Measurements from ENCODE around the gene LAMA2. TPM values are rescaled to one million over a fixed set of nuclear protein-coding genes. Genes with fewer than 3 reads are reported as not detected.

Gene LAMA2
- total RNA-seq, 1 experiment from 2014 or later: 0.41 TPM

DNA sequence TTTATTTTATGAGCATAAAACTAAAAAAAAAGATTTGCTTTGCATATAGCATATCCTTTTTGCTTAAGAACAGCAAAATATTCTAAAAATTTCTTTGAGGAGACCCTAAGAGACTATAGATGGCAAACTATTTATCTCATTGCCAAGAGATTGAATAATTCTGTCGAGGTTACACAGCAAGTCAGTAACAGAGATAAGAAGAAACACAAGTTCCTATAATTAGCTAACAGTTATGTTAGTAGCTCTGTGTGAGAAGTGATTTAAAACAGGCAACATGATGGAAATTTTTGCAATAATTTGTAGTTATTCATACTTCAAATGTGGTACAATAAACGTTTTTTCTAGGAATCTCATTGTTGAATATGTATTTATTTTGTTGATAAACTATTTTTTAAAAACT, 9.1 kb downstream of the LAMA2 start:
- in situ Hi-C loops (cut with HindIII; ENCODE audit: low pct_unique_long_range_greater_than_20kb, low sequenced_read_pairs): no loop called here
- no peak for DNase-seq (ENCODE audit: low read depth)

DNA sequence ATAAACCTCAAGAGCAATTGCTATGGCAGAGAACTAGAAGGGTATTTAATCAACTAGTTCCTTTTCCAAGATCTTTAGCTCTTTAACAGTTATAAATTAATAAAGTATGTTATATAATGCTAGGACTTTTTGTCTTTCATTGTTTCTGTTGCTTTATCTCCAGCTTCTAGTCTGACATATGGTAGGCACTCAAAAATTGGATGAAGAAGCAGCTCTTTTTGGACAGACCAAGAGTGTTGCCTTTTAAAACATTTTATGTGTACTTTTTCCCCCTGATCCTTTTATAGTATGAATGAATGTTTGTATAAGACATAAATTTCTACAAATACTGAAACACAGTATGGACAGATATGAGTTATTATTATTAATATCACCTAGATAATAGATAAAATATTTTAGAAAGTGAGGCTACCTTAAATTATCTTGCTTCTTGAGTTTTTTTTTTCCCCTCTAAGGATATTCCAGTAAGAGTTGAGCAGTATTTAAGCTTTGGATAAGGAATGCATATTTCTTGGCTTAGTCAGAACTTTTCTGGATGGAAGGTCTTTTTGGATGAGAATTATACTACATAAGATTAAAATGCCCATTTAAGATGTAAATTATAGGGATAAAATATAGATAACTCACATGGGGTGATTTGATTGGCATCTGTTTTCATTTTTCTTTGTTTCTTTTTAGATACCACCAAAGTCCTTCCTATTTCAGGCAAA, 16.6 kb downstream of the LAMA2 start:
- no peak for DNase-seq (ENCODE audit: low read depth)
- in situ Hi-C loops (cut with HindIII; ENCODE audit: low pct_unique_long_range_greater_than_20kb, low sequenced_read_pairs): no loop called here

- in situ Hi-C loops (cut with HindIII; ENCODE audit: low pct_unique_long_range_greater_than_20kb, low sequenced_read_pairs): no loop called here
- no peak for DNase-seq (ENCODE audit: low read depth)
Measured at GRCh38 chr6:128903715-128904114, 20.8 kb downstream of the LAMA2 start.

DNA sequence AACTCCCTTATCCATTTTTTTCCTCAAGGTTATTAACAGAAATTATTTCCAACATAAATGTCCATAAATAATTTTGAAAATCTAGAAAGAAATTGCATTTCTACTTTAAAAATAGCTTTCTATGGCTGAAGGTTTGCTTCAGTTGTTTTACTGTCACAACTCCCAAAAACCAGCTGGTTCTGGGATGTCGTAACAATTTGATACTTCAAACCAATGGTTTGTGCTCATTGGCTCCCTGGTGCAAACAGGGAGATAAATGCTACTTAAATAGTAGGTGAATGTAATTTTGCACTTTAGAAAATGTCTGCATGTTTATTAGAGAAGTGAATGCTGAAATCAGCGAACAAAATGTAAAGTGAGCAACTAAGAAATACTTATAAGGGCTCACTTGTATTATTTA, 31.1 kb downstream of the LAMA2 start:
- in situ Hi-C loops (cut with HindIII; ENCODE audit: low pct_unique_long_range_greater_than_20kb, low sequenced_read_pairs): no loop called here
- DNase-seq (ENCODE audit: low read depth): no peak

GRCh38 chr6:128918886-128919285, 35.9 kb downstream of the LAMA2 start:
- DNase-seq (ENCODE audit: low read depth): no peak
- in situ Hi-C loops (cut with HindIII; ENCODE audit: low pct_unique_long_range_greater_than_20kb, low sequenced_read_pairs): no loop called here

GRCh38 chr6:128919412-128920180, 36.7 kb downstream of the LAMA2 start:
- in situ Hi-C loops (cut with HindIII; ENCODE audit: low pct_unique_long_range_greater_than_20kb, low sequenced_read_pairs): no loop called here
- no peak for DNase-seq (ENCODE audit: low read depth)

GRCh38 chr6:128925765-128926164, 42.8 kb downstream of the LAMA2 start:
- in situ Hi-C loops (cut with HindIII; ENCODE audit: low pct_unique_long_range_greater_than_20kb, low sequenced_read_pairs): no loop called here
- no peak for DNase-seq (ENCODE audit: low read depth)

DNA sequence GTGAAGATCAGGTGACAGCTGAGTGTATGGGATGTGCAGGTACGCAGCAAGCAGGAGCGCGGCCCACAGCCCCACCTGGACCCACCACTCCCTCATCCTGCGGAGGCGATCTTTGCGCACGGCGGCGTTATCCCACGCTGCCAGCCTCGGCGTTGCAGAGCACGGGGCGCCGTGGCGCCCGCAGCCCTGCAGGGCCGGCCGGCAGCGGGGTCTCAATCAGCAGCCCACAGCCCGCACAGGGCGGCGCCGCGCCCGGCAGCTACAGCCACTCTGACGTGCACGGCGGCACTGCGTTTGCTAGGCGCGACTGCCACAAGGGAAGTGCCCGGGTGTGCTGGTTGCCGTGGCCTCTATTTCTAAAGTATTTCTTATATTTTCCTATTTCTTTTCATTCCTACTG, 46.9 kb downstream of the LAMA2 start:
- no peak for DNase-seq (ENCODE audit: low read depth)
- in situ Hi-C loops (cut with HindIII; ENCODE audit: low pct_unique_long_range_greater_than_20kb, low sequenced_read_pairs): no loop called here

- in situ Hi-C loops (cut with HindIII; ENCODE audit: low pct_unique_long_range_greater_than_20kb, low sequenced_read_pairs): no loop called here
- no peak for DNase-seq (ENCODE audit: low read depth)
Measured at GRCh38 chr6:128930321-128930720, 47.4 kb downstream of the LAMA2 start.

DNA sequence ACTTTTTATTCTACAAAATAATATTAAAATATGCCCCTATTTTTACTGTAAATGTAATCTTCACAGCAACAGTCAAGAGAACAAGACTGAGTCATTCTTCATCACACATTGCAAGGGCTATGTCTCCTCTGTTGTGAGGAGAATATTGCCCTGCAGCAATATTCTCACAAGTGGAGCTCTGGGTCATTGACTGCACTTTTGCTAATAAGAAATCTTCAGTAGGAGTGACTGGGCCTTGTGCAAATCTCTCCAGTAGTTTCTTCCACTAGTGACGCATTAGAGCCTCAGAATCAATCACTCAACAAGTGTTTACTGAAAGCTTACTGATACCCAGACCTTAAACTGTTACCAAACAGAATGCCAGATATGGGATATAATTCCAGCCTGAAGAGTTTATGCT, 49.1 kb downstream of the LAMA2 start:
- DNase-seq (ENCODE audit: low read depth): peak; percentile 3

DNA sequence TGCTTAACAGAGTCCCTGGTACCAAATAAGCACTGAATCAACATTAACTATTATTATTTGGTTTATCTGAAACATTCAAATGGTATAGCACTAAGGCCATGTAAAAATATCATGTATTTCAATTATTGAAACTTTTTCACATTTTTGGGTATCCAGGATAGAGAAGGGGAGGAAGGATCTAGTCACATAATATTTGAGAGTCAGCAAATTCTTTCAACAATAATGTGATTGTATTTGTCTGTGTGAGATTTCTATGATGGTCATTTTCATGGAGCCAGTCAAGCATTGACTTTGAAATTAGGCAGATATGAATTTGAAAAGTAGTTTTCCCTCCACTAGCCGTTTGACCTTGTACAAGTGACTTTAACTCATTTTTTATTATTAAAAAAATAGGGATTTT, 67.9 kb downstream of the LAMA2 start:
- in situ Hi-C loops (cut with HindIII; ENCODE audit: low pct_unique_long_range_greater_than_20kb, low sequenced_read_pairs): no loop called here
- no peak for DNase-seq (ENCODE audit: low read depth)

More for the DNA sequence above, 49.1 kb downstream of the LAMA2 start:
- in situ Hi-C loops (cut with HindIII; ENCODE audit: low pct_unique_long_range_greater_than_20kb, low sequenced_read_pairs): no loop called here

GRCh38 chr6:128952902-128953301, 70.0 kb downstream of the LAMA2 start:
- in situ Hi-C loops (cut with HindIII; ENCODE audit: low pct_unique_long_range_greater_than_20kb, low sequenced_read_pairs): no loop called here
- no peak for DNase-seq (ENCODE audit: low read depth)

DNA sequence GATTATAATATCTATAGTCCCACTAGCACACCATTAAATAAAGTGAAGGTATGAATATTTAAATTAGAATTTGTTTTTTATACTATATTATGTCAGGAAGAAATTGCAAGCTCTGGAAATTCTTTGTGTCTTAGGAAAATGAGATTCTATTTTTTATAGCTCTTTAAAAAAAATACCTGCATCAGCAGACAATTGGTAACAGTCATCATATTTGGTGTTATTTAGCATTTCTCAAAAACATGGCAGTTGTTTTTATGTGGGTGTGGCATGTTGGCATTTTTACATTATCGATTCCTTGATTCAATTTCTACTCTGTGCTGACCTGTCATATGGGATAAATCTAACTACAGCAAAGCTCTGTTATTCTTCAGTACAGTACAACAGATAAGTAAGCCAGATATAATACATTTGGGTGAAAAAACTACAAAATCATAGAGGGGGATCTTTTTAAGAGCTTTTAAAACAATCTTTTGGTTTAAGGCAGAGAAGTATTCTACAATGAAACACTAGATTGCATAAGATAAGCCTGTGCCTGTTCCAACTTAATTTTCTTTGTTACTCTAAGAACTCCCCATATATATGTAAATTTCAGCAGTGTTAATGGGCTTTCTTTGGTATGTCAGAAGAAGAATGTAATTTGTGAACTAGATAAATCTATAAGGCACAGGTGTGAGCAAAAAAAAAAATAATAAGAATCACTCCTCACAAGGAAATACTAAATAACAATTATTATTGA, 71.5 kb downstream of the LAMA2 start:
- no peak for DNase-seq (ENCODE audit: low read depth)
- in situ Hi-C loops (cut with HindIII; ENCODE audit: low pct_unique_long_range_greater_than_20kb, low sequenced_read_pairs): no loop called here

- in situ Hi-C loops (cut with HindIII; ENCODE audit: low pct_unique_long_range_greater_than_20kb, low sequenced_read_pairs): no loop called here
Measured at GRCh38 chr6:128963561-128963960, 80.6 kb downstream of the LAMA2 start.

DNA sequence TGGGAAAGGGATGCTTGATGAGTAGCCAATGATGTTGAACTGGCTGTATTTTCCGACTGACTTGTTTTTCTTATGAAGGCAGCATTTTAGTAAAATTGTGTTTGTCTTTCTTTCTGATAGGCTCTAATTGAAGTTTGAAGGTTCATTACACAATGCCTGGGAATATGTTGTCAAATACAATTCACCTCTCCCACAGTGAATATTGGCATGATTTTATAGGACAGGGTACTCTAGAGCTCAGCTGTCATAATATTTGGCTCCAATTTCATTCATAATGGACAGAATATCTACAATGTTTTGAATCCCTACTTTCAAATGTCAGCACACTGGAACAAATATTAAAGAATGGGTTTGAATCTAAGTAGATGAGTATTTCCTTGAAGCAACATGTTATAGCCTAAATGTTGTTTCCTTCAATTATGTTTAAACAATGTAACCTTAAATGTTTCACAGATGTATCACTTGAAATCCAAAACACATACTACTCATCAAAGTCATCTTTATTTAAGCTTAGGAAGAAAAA, 81.4 kb downstream of the LAMA2 start:
- in situ Hi-C loops (cut with HindIII; ENCODE audit: low pct_unique_long_range_greater_than_20kb, low sequenced_read_pairs): no loop called here
- DNase-seq (ENCODE audit: low read depth): no peak

More at GRCh38 chr6:128963561-128963960, 80.6 kb downstream of the LAMA2 start:
- DNase-seq (ENCODE audit: low read depth): no peak

DNA sequence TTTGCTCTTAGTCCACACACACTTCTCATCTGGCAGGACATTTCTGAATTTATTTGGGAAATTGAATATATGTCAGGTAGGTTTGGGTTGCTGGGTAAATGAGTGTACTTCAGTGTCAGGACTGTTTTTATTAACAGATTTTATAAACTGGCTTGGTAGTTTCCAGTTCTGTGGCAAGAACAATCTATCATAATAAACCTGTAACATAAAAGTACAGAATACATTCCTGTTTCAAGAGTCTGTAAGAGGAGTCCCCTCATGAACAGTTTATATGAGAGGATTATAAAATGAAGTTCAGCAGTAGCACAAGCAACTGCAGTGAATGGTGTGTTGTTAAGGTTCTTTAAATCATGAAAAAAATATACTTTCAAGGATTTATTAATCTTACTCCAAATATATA, 81.8 kb downstream of the LAMA2 start:
- no peak for DNase-seq (ENCODE audit: low read depth)
- in situ Hi-C loops (cut with HindIII; ENCODE audit: low pct_unique_long_range_greater_than_20kb, low sequenced_read_pairs): no loop called here

- in situ Hi-C loops (cut with HindIII; ENCODE audit: low pct_unique_long_range_greater_than_20kb, low sequenced_read_pairs): no loop called here
- DNase-seq (ENCODE audit: low read depth): no peak
Measured at GRCh38 chr6:128966934-128967333, 84.0 kb downstream of the LAMA2 start.

DNA sequence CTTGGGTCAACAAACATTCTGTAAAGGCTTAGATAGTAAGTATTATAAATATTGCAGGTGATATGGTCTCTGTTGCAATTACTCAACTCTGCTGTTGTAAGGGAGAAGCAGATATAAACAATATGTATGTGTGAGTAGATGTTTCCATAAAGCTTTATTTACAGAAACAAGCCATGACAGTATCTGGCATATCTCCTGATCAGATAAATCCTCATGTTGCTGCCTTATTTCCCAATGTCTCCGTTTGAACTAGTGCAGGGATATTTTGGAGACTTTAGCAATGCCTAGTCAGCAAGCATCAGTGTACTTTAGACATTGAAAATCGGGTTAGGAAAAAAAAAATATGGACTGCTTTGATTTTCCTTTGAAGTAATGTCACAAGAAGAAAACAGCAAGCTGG, 96.1 kb downstream of the LAMA2 start:
- DNase-seq (ENCODE audit: low read depth): no peak
- in situ Hi-C loops (cut with HindIII; ENCODE audit: low pct_unique_long_range_greater_than_20kb, low sequenced_read_pairs): no loop called here

GRCh38 chr6:128981716-128982115, 98.8 kb downstream of the LAMA2 start:
- DNase-seq (ENCODE audit: low read depth): no peak
- in situ Hi-C loops (cut with HindIII; ENCODE audit: low pct_unique_long_range_greater_than_20kb, low sequenced_read_pairs): no loop called here

Measured in Caki2 (cell line).